HEK293 (cell line): Measurements from ENCODE around the gene VIPR2.

ENCODE experiments used
- GLI4 ChIP-seq: fragments of 450-650 bp; formaldehyde crosslinking; IDR thresholded peaks from 2 replicates; pipeline ENCODE4 v1.5.1; 2016; ENCODE audit warnings: missing biosample characterization, missing genetic modification characterization
- TRIM28 ChIP-seq: IDR thresholded peaks from 2 replicates; pipeline ENCODE4 v1.6.1; 2011; ENCODE audit warnings: low read length, control low read depth, borderline replicate concordance
- WT1 ChIP-seq: fragments of 450-650 bp; formaldehyde crosslinking; IDR thresholded peaks from 2 replicates; pipeline ENCODE4 v1.5.1; 2016; ENCODE audit warnings: missing biosample characterization, missing genetic modification characterization
- ZBTB21 ChIP-seq: fragments of 450-650 bp; formaldehyde crosslinking; IDR thresholded peaks from 2 replicates; pipeline ENCODE4 v1.5.1; 2017; ENCODE audit warnings: missing biosample characterization, missing genetic modification characterization
- ZNF121 ChIP-seq: fragments of 450-650 bp; formaldehyde crosslinking; IDR thresholded peaks from 2 replicates; pipeline ENCODE4 v1.5.1; 2016; ENCODE audit warnings: missing biosample characterization, missing genetic modification characterization
- ZNF132 ChIP-seq: fragments of 450-650 bp; formaldehyde crosslinking; IDR thresholded peaks from 2 replicates; pipeline ENCODE4 v1.5.1; 2017; ENCODE audit warnings: missing biosample characterization, missing genetic modification characterization, borderline replicate concordance
- ZNF248 ChIP-seq: fragments of 450-650 bp; formaldehyde crosslinking; IDR thresholded peaks from 2 replicates; pipeline ENCODE4 v1.5.1; 2017; ENCODE audit warnings: missing biosample characterization, missing genetic modification characterization
- ZNF350 ChIP-seq: fragments of 450-650 bp; formaldehyde crosslinking; IDR thresholded peaks from 2 replicates; pipeline ENCODE4 v1.5.0; 2017; ENCODE audit warnings: missing biosample characterization, mild to moderate bottlenecking, missing genetic modification characterization
- ZNF423 ChIP-seq: fragments of 450-650 bp; formaldehyde crosslinking; IDR thresholded peaks from 2 replicates; pipeline ENCODE4 v1.5.1; 2016; ENCODE audit warnings: missing biosample characterization, missing genetic modification characterization
- ZNF555 ChIP-seq: fragments of 450-650 bp; formaldehyde crosslinking; conservative IDR thresholded peaks from 2 replicates; pipeline ENCODE4 v1.5.1; 2017; ENCODE audit warnings: missing biosample characterization, mild to moderate bottlenecking, missing genetic modification characterization, inconsistent platforms
- TF ChIP-seq, protein P1 (sequence below): fragments of 450-650 bp; formaldehyde crosslinking; IDR thresholded peaks from 2 replicates; pipeline ENCODE4 v1.5.1; 2016; ENCODE audit warnings: missing biosample characterization, missing genetic modification characterization
- TF ChIP-seq, protein P2 (sequence below): fragments of 450-650 bp; formaldehyde crosslinking; IDR thresholded peaks from 2 replicates; pipeline ENCODE4 v1.5.1; 2017; ENCODE audit warnings: missing biosample characterization, missing genetic modification characterization
- TF ChIP-seq, protein P3 (sequence below): fragments of 450-650 bp; formaldehyde crosslinking; IDR thresholded peaks from 2 replicates; pipeline ENCODE4 v1.5.1; 2016; ENCODE audit warnings: missing biosample characterization, missing genetic modification characterization
- TF ChIP-seq, protein P4 (sequence below): fragments of 450-650 bp; formaldehyde crosslinking; IDR thresholded peaks from 2 replicates; pipeline ENCODE4 v1.5.1; 2017; ENCODE audit warnings: missing biosample characterization, missing genetic modification characterization

DNA sequence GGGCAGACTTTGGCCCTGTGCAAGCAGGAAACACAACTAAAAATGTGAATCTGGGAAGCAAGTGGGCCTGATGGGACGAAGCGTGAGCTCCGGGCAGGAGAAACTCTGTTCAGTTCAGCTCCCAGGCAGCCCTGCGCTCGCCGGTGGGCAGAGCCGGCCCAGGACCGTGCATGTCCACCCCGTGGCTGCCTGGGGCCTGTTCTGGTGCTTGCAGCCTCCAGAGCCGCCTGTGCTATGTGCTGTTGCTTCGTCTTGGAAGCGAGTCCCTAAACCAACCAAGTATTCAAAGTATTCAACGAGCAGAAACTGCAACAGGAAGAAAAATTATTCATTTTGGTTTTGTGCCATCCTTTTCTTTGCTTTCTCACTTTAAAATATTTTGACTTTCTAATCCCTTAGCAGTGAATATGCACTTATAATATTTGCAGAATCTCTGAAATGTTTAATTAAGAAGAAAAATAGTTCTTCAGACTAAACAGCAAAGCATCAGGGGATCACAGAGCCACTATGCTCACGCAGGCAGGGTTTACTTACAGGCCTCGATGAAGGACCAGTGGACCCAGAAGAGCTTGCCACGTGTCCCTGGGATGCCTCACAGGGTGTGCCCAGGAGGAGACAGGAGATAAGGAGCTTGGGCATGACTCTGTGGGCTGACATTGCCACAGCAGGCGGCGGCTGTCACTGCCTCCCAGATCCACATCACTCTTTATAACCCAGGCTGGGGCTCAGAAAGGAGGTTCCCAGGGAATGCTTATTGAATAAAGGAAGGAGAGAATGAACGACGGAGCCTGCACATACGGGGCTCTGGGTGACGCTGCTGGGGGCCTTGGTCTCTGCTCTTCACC lies 45.6 kb downstream of the VIPR2 start:
- TF ChIP-seq ZNF121 (tag by site-specific recombination) = no peak
- TF ChIP-seq ZNF350 (tag by site-specific recombination) = no peak
- TF ChIP-seq ZNF423 = no peak
- TF ChIP-seq, protein P1, sequence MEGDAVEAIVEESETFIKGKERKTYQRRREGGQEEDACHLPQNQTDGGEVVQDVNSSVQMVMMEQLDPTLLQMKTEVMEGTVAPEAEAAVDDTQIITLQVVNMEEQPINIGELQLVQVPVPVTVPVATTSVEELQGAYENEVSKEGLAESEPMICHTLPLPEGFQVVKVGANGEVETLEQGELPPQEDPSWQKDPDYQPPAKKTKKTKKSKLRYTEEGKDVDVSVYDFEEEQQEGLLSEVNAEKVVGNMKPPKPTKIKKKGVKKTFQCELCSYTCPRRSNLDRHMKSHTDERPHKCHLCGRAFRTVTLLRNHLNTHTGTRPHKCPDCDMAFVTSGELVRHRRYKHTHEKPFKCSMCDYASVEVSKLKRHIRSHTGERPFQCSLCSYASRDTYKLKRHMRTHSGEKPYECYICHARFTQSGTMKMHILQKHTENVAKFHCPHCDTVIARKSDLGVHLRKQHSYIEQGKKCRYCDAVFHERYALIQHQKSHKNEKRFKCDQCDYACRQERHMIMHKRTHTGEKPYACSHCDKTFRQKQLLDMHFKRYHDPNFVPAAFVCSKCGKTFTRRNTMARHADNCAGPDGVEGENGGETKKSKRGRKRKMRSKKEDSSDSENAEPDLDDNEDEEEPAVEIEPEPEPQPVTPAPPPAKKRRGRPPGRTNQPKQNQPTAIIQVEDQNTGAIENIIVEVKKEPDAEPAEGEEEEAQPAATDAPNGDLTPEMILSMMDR = no peak
- no peak for TF ChIP-seq ZNF555 (tag by site-specific recombination)
- TF ChIP-seq ZNF248 (tag by site-specific recombination) = no peak
- TF ChIP-seq ZBTB21 = no peak
- TF ChIP-seq, protein P2, sequence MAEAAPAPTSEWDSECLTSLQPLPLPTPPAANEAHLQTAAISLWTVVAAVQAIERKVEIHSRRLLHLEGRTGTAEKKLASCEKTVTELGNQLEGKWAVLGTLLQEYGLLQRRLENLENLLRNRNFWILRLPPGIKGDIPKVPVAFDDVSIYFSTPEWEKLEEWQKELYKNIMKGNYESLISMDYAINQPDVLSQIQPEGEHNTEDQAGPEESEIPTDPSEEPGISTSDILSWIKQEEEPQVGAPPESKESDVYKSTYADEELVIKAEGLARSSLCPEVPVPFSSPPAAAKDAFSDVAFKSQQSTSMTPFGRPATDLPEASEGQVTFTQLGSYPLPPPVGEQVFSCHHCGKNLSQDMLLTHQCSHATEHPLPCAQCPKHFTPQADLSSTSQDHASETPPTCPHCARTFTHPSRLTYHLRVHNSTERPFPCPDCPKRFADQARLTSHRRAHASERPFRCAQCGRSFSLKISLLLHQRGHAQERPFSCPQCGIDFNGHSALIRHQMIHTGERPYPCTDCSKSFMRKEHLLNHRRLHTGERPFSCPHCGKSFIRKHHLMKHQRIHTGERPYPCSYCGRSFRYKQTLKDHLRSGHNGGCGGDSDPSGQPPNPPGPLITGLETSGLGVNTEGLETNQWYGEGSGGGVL = no peak
- TF ChIP-seq GLI4 (tag by site-specific recombination) = no peak
- TF ChIP-seq WT1 (tag by site-specific recombination) = no peak
- TF ChIP-seq, protein P3, sequence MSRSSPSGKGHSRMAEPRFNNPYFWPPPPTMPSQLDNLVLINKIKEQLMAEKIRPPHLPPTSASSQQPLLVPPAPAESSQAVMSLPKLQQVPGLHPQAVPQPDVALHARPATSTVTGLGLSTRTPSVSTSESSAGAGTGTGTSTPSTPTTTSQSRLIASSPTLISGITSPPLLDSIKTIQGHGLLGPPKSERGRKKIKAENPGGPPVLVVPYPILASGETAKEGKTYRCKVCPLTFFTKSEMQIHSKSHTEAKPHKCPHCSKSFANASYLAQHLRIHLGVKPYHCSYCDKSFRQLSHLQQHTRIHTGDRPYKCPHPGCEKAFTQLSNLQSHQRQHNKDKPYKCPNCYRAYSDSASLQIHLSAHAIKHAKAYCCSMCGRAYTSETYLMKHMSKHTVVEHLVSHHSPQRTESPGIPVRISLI = no peak
- no peak for TF ChIP-seq TRIM28
- no peak for TF ChIP-seq ZNF132 (tag by site-specific recombination)
- TF ChIP-seq, protein P4, sequence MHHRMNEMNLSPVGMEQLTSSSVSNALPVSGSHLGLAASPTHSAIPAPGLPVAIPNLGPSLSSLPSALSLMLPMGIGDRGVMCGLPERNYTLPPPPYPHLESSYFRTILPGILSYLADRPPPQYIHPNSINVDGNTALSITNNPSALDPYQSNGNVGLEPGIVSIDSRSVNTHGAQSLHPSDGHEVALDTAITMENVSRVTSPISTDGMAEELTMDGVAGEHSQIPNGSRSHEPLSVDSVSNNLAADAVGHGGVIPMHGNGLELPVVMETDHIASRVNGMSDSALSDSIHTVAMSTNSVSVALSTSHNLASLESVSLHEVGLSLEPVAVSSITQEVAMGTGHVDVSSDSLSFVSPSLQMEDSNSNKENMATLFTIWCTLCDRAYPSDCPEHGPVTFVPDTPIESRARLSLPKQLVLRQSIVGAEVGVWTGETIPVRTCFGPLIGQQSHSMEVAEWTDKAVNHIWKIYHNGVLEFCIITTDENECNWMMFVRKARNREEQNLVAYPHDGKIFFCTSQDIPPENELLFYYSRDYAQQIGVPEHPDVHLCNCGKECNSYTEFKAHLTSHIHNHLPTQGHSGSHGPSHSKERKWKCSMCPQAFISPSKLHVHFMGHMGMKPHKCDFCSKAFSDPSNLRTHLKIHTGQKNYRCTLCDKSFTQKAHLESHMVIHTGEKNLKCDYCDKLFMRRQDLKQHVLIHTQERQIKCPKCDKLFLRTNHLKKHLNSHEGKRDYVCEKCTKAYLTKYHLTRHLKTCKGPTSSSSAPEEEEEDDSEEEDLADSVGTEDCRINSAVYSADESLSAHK = no peak
